GM23338 (cell line): ENCODE measurements around the gene GYPC. TPM values are rescaled to one million over a fixed set of nuclear protein-coding genes. Genes with fewer than 3 reads are reported as not detected.

Experiments used
- ATAC-seq: fragments of 200-7000 bp; cut with Tn5 transposase; 3 replicates; pipeline ENCODE4 v1.9.1; 2020
- DNase-seq: peaks from one replicate; pipeline ENCODE4 v3.0.0-alpha.2; 2015; ENCODE audit warnings: low spot score
- H2AFZ ChIP-seq: fragments of 200-600 bp; sonication (generic); 2 replicates; pipeline ENCODE4 v1.8.0; 2016; ENCODE audit warnings: antibody characterized with exemption, mild to moderate bottlenecking, moderate library complexity
- H3F3A ChIP-seq: fragments of 200-600 bp; sonication (generic); replicated peaks from 2 replicates; pipeline ENCODE4 v1.8.0; 2017; ENCODE audit warnings: antibody characterized with exemption, mixed run types, low read depth
- H3K27ac ChIP-seq: fragments of 200-600 bp; sonication (generic); 2 replicates; pipeline ENCODE4 v1.6.1; 2016; ENCODE audit warnings: low read depth
- H3K27me3 ChIP-seq: fragments of 200-600 bp; sonication (generic); 2 replicates; pipeline ENCODE4 v1.8.0; 2016; ENCODE audit warnings: mild to moderate bottlenecking, mixed run types, moderate library complexity; ENCODE audit not compliant: insufficient read depth
- H3K36me3 ChIP-seq: fragments of 200-600 bp; sonication (generic); 2 replicates; pipeline ENCODE4 v1.8.0; 2016; ENCODE audit warnings: mild to moderate bottlenecking; ENCODE audit not compliant: insufficient read depth
- H3K4me1 ChIP-seq: fragments of 200-600 bp; sonication (generic); 2 replicates; pipeline ENCODE4 v1.8.0; 2016; ENCODE audit warnings: mild to moderate bottlenecking, moderate library complexity; ENCODE audit not compliant: insufficient read depth
- H3K4me2 ChIP-seq: fragments of 200-600 bp; sonication (generic); 2 replicates; pipeline ENCODE4 v1.7.1; 2017; ENCODE audit warnings: mixed run types
- H3K4me3 ChIP-seq: fragments of 200-600 bp; sonication (generic); 2 replicates; pipeline ENCODE4 v1.6.1; 2016; ENCODE audit warnings: mixed run types
- H3K79me2 ChIP-seq: fragments of 200-600 bp; sonication (generic); replicated peaks from 2 replicates; pipeline ENCODE4 v1.8.0; 2017; ENCODE audit warnings: mild to moderate bottlenecking; ENCODE audit not compliant: insufficient read depth
- H3K9me2 ChIP-seq: fragments of 200-600 bp; sonication (generic); 2 replicates; pipeline ENCODE4 v1.8.0; 2017; ENCODE audit not compliant: insufficient read depth
- H4K20me1 ChIP-seq: fragments of 200-600 bp; sonication (generic); replicated peaks from 2 replicates; pipeline ENCODE4 v1.8.0; 2017; ENCODE audit warnings: mild to moderate bottlenecking; ENCODE audit not compliant: insufficient read depth
- H3K27ac Mint-ChIP-seq: 2 replicates; pipeline ENCODE4 v1.8.0; 2020; ENCODE audit warnings: inconsistent platforms, mild to moderate bottlenecking, moderate library complexity, mixed read lengths
- H3K27me3 Mint-ChIP-seq: 3 replicates; pipeline ENCODE4 v1.8.0; 2022; ENCODE audit warnings: low read depth, mild to moderate bottlenecking, moderate library complexity, mixed read lengths, inconsistent platforms; ENCODE audit not compliant: insufficient read depth, poor library complexity
- H3K36me3 Mint-ChIP-seq: 3 replicates; pipeline ENCODE4 v1.8.0; 2021; ENCODE audit warnings: low read depth, mild to moderate bottlenecking, inconsistent platforms, moderate library complexity, mixed read lengths
- H3K4me1 Mint-ChIP-seq: 3 replicates; pipeline ENCODE4 v1.8.0; 2020; ENCODE audit warnings: mild to moderate bottlenecking, inconsistent platforms, mixed read lengths
- H3K4me3 Mint-ChIP-seq: 3 replicates; pipeline ENCODE4 v1.8.0; 2021; ENCODE audit warnings: moderate library complexity, mild to moderate bottlenecking, inconsistent platforms, mixed read lengths
- H3K9me3 Mint-ChIP-seq: 3 replicates; pipeline ENCODE4 v1.8.0; 2020; ENCODE audit warnings: moderate library complexity, mild to moderate bottlenecking, inconsistent platforms, mixed read lengths
- CREB1 ChIP-seq: fragments of 250-450 bp; sonication (Bioruptor Pico); IDR thresholded peaks from 2 replicates; pipeline ENCODE4 v1.5.0; 2020; ENCODE audit warnings: low read depth, mild to moderate bottlenecking, moderate library complexity
- CTCF ChIP-seq, 2 experiments: fragments of 200-600 bp in 1 of 2; sonication (generic) in 1 of 2; conservative IDR thresholded peaks; 2 replicates each; pipeline versions ENCODE4 v1.5.1 to v1.6.1; 2016 to 2017; ENCODE audit warnings: antibody characterized with exemption in 2 of 2, low read depth in 2 of 2, mild to moderate bottlenecking in 2 of 2, moderate library complexity in 1 of 2
- ETS1 ChIP-seq: IDR thresholded peaks from 2 replicates; pipeline ENCODE4 v1.6.1; 2016; ENCODE audit warnings: antibody characterized with exemption
- EZH2 ChIP-seq: fragments of 200-600 bp; sonication (generic); IDR thresholded peaks from one replicate; pipeline ENCODE4 v1.8.0; 2017; ENCODE audit warnings: antibody characterized with exemption, mild to moderate bottlenecking, low read depth; ENCODE audit not compliant: unreplicated experiment
- EZH2phosphoT487 ChIP-seq: fragments of 200-600 bp; sonication (generic); IDR thresholded peaks from one replicate; pipeline ENCODE4 v1.8.1; 2018; ENCODE audit warnings: antibody characterized with exemption; ENCODE audit not compliant: unreplicated experiment
- JUNB ChIP-seq: IDR thresholded peaks from one replicate; pipeline ENCODE4 v1.6.1; 2016; ENCODE audit warnings: antibody characterized with exemption; ENCODE audit not compliant: unreplicated experiment
- NANOG ChIP-seq: IDR thresholded peaks from 2 replicates; pipeline ENCODE4 v1.6.1; 2016; ENCODE audit warnings: antibody characterized with exemption, borderline replicate concordance
- POLR2AphosphoS5 ChIP-seq: IDR thresholded peaks from 2 replicates; pipeline ENCODE4 v1.6.1; 2016; ENCODE audit warnings: antibody characterized with exemption, low read depth
- REST ChIP-seq: IDR thresholded peaks from one replicate; pipeline ENCODE4 v1.6.1; 2018; ENCODE audit warnings: antibody characterized with exemption; ENCODE audit not compliant: unreplicated experiment
- STAT1 ChIP-seq: IDR thresholded peaks from one replicate; pipeline ENCODE4 v1.6.1; 2016; ENCODE audit warnings: antibody characterized with exemption; ENCODE audit not compliant: unreplicated experiment
- ZNF114 ChIP-seq: fragments of 250-450 bp; sonication (Bioruptor Pico); IDR thresholded peaks from 2 replicates; pipeline ENCODE4 v1.5.0; 2020; ENCODE audit warnings: mild to moderate bottlenecking, moderate library complexity
- ZNF331 ChIP-seq: fragments of 250-450 bp; sonication (Bioruptor Pico); IDR thresholded peaks from 2 replicates; pipeline ENCODE4 v1.5.0; 2020; ENCODE audit warnings: low read depth, mild to moderate bottlenecking, moderate library complexity
- ZNF462 ChIP-seq: fragments of 250-450 bp; sonication (Bioruptor Pico); IDR thresholded peaks from 2 replicates; pipeline ENCODE4 v1.5.0; 2020; ENCODE audit warnings: mild to moderate bottlenecking, moderate library complexity
- polyA plus RNA-seq: library from polyadenylated mRNA; unstranded; fragments of >200 nt; fragmentation: Nextera tagmentation; extraction: Ambion mirVana; gene quantifications from 2 replicates; pipeline ENCODE4 v1.2.1, GENCODE V29; 2016
- total RNA-seq: library from RNA; depleted of rRNA; stranded (reverse); fragments of >200 nt; shearing (Covaris generic); gene quantifications from 2 replicates; pipeline ENCODE4 v1.2.3, GENCODE V29; 2014

Gene GYPC
- total and polyA plus RNA-seq, 2 experiments from 2014 or later, result 19.6 to 29.7 TPM

- Mint-ChIP-seq H3K4me3 (no peak overlapping the region), H3K9me3 (peaks cover 29% of the 10 kb centered on the region), H3K36me3 (peaks cover 38% of the 10 kb centered on the region), H3K27me3 (peaks cover 2% of the 10 kb centered on the region), H3K27ac (no peak overlapping the region), H3K4me1 (no peaks in the 10 kb centered on the region; the same call in 2 of the 3 replicates)
- no peaks in the 10 kb centered on the region for H3K4me1 ChIP-seq
- no peak overlapping the region for H3K27ac ChIP-seq
- DNase-seq (no peak), ATAC-seq (no peak)
- H3K4me3 ChIP-seq, result no peak overlapping the region
- no peaks in the 10 kb centered on the region for H3K27me3 ChIP-seq
- no peak overlapping the region for H3K4me2 ChIP-seq
- no peak for TF ChIP-seq ETS1
- TF ChIP-seq ZNF462 (CRISPR knock-in tag), result no peak
- no peak for TF ChIP-seq ZNF331 (CRISPR knock-in tag)
- no peak for TF ChIP-seq NANOG
- no peak for TF ChIP-seq EZH2
- no peak for TF ChIP-seq ZNF114 (CRISPR knock-in tag)
- TF ChIP-seq REST, result no peak
- TF ChIP-seq POLR2AphosphoS5, result no peak
- no peak for TF ChIP-seq CREB1
- no peak for TF ChIP-seq EZH2phosphoT487
- no peak for TF ChIP-seq STAT1
- no peak for TF ChIP-seq CTCF (conservative IDR thresholded peaks at IDR 0.05; ENCODE audit: low read depth in 2 of 2)
- no peak for TF ChIP-seq JUNB
- H3K36me3 ChIP-seq, result peaks cover 6% of the 10 kb centered on the region; the same call in 1 of the 2 replicates
- no peaks in the 10 kb centered on the region for H3F3A ChIP-seq
- no peaks in the 10 kb centered on the region for H4K20me1 ChIP-seq
- H3K79me2 ChIP-seq, result no peaks in the 10 kb centered on the region
- no peaks in the 10 kb centered on the region for H3K9me2 ChIP-seq
- no peak overlapping the region for H2AFZ ChIP-seq
Observed at GRCh38 chr2:126677176-126677538, 21.2 kb downstream of the GYPC start.
